ENCODE data around the gene CCDC89. TPM values are rescaled to one million over a fixed set of nuclear protein-coding genes. Genes with fewer than 3 reads are reported as not detected.
A peak's percentile ranks its signal among the peaks of the same experiment; 100 is the strongest.

The CCDC89 gene
- total and polyA plus RNA-seq, 2 of the 13 experiments (the other 11 are each of a cell fraction or from before 2014, with no cell fraction given), result 0.13 to 0.38 TPM

DNA sequence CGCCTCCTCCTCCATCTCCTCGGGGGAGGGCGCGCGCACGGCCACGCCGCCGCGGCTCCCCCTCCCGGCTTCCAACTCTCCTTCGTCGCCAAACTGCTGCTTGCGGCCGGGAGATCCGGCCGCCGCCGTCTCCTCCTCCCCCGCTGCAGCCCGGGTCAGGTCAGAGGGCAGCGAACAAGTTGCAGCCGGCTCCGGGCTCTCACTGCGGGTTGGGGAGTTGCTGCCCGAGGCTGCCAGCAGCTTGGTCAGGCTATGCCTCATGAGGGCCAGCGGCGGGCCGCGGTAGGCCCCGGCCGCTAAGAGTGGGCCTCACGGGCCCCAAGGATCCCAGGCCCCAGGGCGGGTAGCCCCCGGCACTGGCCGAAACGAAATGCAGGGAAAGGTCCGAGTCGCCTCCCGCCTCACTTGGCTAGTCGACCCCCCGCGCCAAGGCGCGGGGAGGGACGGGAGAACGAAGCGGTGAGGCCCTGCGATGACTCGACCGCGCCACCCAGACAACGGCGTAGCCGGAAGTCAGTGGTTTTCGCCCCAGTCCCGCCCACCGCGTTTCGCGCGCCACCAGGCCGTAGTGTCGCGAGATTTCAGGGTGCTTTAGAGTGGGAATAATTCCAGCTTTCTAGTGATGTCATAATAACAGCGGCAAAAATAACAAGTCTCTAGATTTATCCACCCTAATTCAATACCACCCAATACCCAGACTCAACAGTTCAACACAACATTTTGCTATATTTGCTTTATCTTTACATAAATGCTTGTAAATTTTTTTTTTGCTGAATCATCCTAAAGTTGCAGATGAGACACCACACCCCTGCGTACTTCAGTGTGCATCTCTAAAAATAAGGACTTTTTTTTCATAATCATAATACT is 21.1 kb downstream of the CCDC89 start, which contains the start of gene CREBZF (continued):
- peak; percentile 56; the same call in 1 of the 2 replicates for TF ChIP-seq ZBTB38 (CRISPR knock-in tag; IDR thresholded peaks at IDR 0.05)
- TF ChIP-seq, protein P1, sequence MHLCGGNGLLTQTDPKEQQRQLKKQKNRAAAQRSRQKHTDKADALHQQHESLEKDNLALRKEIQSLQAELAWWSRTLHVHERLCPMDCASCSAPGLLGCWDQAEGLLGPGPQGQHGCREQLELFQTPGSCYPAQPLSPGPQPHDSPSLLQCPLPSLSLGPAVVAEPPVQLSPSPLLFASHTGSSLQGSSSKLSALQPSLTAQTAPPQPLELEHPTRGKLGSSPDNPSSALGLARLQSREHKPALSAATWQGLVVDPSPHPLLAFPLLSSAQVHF (CRISPR knock-in tag; IDR thresholded peaks at IDR 0.05), result no peak
- peak; percentile 96 for TF ChIP-seq YEATS2 (CRISPR knock-in tag; IDR thresholded peaks at IDR 0.05; ENCODE audit: borderline replicate concordance)
- TF ChIP-seq ZNF713 (CRISPR knock-in tag; IDR thresholded peaks at IDR 0.05), result 0 out of 2 replicates have a peak, but pooled peaks have one; percentile 34
- no peak for TF ChIP-seq RFX5 (IDR thresholded peaks at IDR 0.05; ENCODE audit: low read depth, low read length)
- peak; percentile 58; the same call in 1 of the 2 replicates for TF ChIP-seq DNMT1 (CRISPR knock-in tag; IDR thresholded peaks at IDR 0.05)
- TF ChIP-seq NFYC (CRISPR knock-in tag; IDR thresholded peaks at IDR 0.05), result no peak
- TF ChIP-seq MXD4 (CRISPR knock-in tag; IDR thresholded peaks at IDR 0.05), result peak; percentile 34; the same call in 1 of the 2 replicates
- TF ChIP-seq PHF5A (CRISPR knock-in tag; IDR thresholded peaks at IDR 0.05; ENCODE audit: low read depth, unreplicated experiment), result peak; percentile 45
- TF ChIP-seq NFATC3 (CRISPR knock-in tag; IDR thresholded peaks at IDR 0.05), result peak; percentile 73; the same call in 1 of the 2 replicates
- TF ChIP-seq REXO4 (CRISPR knock-in tag; IDR thresholded peaks at IDR 0.05; ENCODE audit: borderline replicate concordance), result no peak
- TF ChIP-seq, protein P2, sequence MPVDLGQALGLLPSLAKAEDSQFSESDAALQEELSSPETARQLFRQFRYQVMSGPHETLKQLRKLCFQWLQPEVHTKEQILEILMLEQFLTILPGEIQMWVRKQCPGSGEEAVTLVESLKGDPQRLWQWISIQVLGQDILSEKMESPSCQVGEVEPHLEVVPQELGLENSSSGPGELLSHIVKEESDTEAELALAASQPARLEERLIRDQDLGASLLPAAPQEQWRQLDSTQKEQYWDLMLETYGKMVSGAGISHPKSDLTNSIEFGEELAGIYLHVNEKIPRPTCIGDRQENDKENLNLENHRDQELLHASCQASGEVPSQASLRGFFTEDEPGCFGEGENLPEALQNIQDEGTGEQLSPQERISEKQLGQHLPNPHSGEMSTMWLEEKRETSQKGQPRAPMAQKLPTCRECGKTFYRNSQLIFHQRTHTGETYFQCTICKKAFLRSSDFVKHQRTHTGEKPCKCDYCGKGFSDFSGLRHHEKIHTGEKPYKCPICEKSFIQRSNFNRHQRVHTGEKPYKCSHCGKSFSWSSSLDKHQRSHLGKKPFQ (CRISPR knock-in tag; IDR thresholded peaks at IDR 0.05; ENCODE audit: insufficient replicate concordance), result peak; percentile 49
- TF ChIP-seq HES4 (CRISPR knock-in tag; IDR thresholded peaks at IDR 0.05; ENCODE audit: borderline replicate concordance), result peak; percentile 79; the same call in 1 of the 2 replicates
- TF ChIP-seq MBD4 (IDR thresholded peaks at IDR 0.05; ENCODE audit: borderline replicate concordance, low read length), result no peak
- peak; percentile 80; the same call in 1 of the 2 replicates for TF ChIP-seq SRY (CRISPR knock-in tag; IDR thresholded peaks at IDR 0.05)
- TF ChIP-seq KLF11 (CRISPR knock-in tag; IDR thresholded peaks at IDR 0.05), result peak; percentile 55
- peak; percentile 62 for TF ChIP-seq ZNF709 (CRISPR knock-in tag; IDR thresholded peaks at IDR 0.05)
- TF ChIP-seq, protein P3, sequence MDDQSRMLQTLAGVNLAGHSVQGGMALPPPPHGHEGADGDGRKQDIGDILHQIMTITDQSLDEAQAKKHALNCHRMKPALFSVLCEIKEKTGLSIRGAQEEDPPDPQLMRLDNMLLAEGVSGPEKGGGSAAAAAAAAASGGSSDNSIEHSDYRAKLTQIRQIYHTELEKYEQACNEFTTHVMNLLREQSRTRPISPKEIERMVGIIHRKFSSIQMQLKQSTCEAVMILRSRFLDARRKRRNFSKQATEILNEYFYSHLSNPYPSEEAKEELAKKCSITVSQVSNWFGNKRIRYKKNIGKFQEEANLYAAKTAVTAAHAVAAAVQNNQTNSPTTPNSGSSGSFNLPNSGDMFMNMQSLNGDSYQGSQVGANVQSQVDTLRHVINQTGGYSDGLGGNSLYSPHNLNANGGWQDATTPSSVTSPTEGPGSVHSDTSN (CRISPR knock-in tag; IDR thresholded peaks at IDR 0.05; ENCODE audit: borderline replicate concordance), result peak; percentile 22; the same call in 1 of the 2 replicates
- TF ChIP-seq MYC (CRISPR knock-in tag; IDR thresholded peaks at IDR 0.05; ENCODE audit: borderline replicate concordance), result peak; percentile 85; the same call in 1 of the 2 replicates
- TF ChIP-seq ZNF552 (CRISPR knock-in tag; IDR thresholded peaks at IDR 0.05; ENCODE audit: borderline replicate concordance), result peak; percentile 85; the same call in 1 of the 2 replicates
- TF ChIP-seq MEF2D (CRISPR knock-in tag; IDR thresholded peaks at IDR 0.05), result 0 out of 2 replicates have a peak, but pooled peaks have one; percentile 14
- no peak for TF ChIP-seq PPARG (CRISPR knock-in tag; conservative IDR thresholded peaks at IDR 0.05)
- no peak; the same call in 1 of the 2 replicates for TF ChIP-seq ZNF296 (CRISPR knock-in tag; conservative IDR thresholded peaks at IDR 0.05)
- TF ChIP-seq, protein P4, sequence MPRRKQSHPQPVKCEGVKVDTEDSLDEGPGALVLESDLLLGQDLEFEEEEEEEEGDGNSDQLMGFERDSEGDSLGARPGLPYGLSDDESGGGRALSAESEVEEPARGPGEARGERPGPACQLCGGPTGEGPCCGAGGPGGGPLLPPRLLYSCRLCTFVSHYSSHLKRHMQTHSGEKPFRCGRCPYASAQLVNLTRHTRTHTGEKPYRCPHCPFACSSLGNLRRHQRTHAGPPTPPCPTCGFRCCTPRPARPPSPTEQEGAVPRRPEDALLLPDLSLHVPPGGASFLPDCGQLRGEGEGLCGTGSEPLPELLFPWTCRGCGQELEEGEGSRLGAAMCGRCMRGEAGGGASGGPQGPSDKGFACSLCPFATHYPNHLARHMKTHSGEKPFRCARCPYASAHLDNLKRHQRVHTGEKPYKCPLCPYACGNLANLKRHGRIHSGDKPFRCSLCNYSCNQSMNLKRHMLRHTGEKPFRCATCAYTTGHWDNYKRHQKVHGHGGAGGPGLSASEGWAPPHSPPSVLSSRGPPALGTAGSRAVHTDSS (CRISPR knock-in tag; conservative IDR thresholded peaks at IDR 0.05), result no peak
- peak; percentile 39; the same call in 1 of the 2 replicates for TF ChIP-seq HDAC2 (CRISPR knock-in tag; IDR thresholded peaks at IDR 0.05)

Data from HepG2 (cell line).